GM21619 (cell line): Measurements from ENCODE around the gene RAB3C.

ENCODE experiments used
- ATAC-seq: cut with Tn5 transposase; IDR thresholded peaks from one replicate; pipeline ENCODE4 v1.9.1; 2021; ENCODE audit not compliant: unreplicated experiment

The RAB3C gene

DNA sequence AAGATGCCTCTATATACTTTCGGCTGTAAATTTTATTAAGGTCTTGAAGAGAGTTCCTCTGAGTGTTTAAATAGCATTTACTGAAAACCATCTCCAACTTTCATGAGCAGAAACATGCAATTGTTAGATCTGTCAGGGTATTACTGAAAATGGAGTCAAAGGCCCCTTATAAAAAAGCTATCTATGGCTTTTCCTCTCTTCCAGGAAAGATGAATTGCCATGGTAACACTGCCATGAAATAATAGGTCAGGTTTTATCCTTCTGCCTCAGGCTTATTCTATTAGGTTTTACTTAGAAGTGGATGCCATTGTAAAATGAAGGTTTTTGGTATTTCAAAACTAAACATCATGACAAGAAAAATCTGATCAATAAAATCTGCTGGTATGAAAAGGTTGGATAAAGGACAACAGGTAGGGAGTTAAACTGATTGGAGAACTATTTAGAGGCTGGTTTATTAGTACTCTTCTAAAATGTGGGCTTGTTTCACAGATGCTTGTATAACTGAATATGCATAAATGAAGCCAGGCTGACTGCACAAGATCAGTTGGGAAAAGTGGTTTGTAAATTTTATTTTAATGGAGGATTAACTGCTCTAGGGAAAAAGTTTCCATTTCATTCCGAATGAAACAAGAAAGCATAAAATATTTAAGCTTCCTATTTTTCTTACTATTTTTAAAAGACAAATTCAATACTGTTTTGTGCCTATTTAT, 135.5 kb downstream of the RAB3C start:
- ATAC-seq = no peak

DNA sequence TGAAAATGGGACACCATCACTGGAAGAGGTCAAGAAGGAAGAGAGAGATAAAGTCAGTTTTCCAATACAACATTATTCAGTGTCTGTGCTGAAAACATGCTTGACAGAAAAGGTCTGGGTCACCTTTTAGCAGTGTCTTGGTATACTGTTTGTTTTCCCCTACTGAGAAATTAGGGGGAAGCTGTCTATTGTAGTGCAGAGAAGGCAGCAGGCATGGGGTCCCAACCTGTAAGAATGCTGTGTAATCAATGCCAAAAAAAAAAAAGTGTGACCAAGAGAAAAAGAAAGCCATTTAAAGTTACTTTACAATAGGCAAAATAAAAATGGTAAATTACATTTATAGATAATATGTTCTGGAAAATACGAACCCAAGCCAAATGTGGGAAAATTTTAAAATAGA, 139.3 kb downstream of the RAB3C start:
- no peak for ATAC-seq

DNA sequence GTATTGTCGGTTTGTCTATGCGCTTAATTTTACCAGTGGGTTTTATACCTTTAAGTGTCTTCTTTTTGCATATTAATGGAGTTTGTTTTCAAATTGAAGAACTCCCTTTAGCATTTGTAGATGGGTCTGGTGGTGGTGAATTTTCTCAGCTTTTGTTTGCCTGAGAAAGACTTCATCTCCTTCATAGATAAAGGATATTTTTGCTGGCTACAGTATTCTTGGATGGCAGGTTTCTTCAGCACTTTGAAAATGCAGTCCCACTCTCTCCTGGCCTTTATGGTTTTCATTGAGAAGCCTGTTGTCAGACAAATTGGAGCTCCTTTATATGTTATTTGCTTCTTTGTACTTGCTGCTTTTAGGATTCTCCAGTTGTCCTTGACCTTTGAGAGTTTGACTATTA, 142.1 kb downstream of the RAB3C start:
- ATAC-seq = no peak

DNA sequence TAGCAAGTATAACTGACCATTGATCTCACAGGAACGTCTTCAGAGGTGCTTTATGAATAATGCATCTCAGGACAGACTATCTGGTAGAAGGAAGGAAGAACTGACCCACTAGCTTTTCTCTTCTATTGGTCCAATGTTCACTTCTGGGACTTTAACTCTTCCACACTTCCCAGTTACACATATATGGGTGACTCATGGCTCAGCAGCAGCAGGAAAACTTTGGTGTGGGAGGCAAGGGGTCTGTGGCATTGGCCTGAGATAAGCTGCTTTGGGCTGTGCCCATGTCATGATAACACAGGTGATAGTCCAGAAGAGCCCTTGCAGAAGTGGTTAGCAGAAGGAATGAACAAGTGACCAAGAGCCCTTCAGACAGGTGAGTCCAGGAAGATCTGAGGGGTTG, 148.8 kb downstream of the RAB3C start:
- ATAC-seq = no peak

GRCh38 chr5:58735637-58736036, 152.8 kb downstream of the RAB3C start:
- no peak for ATAC-seq

DNA sequence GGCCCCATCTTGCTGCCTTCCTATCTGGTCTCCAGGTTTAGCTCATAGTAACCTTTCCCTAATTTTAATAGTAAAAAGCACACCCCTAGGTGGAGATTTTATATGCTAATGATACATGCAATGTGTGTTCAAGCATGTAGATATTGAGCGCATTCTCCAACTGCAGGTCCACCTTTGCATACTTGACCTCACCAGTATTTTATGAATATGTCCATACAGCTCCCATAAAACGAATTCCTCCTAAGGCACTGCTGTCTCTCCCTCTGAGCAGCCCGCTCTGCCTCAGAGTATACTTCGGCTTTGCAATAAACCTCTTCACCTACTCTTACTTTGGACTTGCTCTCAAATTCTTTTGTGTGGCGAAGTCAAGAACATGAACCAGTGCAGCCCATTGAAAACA, 153.3 kb downstream of the RAB3C start:
- no peak for ATAC-seq

- ATAC-seq = no peak
Observed at GRCh38 chr5:58737671-58738070, 154.8 kb downstream of the RAB3C start.

- no peak for ATAC-seq
Observed at GRCh38 chr5:58738336-58738735, 155.5 kb downstream of the RAB3C start.

GRCh38 chr5:58739051-58739450, 156.2 kb downstream of the RAB3C start:
- ATAC-seq = no peak

DNA sequence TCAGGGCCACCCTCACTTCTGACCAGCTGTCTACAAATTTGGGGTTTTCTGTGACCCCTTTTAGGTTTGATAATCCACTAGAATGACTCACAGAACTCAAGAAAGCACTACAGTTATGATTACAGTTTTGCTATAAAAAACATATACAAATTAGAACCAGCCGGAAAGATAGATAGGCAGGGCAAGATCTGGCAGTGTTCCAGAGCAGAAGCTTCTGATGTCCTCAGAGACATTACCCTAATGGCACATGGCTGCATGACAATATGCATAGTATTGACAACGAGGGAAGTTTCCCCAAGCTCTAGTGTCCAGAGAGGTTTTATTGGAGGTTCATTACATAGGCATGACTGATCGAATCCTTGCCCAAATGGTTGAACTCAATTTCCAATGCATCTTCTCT, 158.1 kb downstream of the RAB3C start:
- ATAC-seq = no peak

GRCh38 chr5:58745350-58745749, 162.5 kb downstream of the RAB3C start:
- ATAC-seq = no peak

GRCh38 chr5:58746321-58746720, 163.4 kb downstream of the RAB3C start:
- ATAC-seq = no peak

DNA sequence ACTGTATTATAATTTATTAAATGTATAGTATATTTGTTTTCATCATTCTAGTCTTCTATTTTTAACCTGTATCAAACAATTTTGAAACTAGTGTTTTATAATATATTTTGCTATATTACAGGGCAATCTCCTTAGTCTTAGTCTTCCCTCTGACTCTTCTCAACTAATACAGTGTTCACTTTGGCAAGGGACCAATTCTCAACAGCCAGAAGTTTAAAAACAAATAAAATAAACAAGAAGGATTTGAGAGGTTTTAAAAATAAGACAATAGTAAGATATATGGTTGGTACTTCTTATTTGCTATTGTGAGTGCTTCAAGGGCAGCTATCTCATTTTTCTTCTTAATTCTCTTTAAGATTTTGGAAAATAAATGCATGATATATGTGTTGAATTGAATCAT, 167.2 kb downstream of the RAB3C start:
- no peak for ATAC-seq

DNA sequence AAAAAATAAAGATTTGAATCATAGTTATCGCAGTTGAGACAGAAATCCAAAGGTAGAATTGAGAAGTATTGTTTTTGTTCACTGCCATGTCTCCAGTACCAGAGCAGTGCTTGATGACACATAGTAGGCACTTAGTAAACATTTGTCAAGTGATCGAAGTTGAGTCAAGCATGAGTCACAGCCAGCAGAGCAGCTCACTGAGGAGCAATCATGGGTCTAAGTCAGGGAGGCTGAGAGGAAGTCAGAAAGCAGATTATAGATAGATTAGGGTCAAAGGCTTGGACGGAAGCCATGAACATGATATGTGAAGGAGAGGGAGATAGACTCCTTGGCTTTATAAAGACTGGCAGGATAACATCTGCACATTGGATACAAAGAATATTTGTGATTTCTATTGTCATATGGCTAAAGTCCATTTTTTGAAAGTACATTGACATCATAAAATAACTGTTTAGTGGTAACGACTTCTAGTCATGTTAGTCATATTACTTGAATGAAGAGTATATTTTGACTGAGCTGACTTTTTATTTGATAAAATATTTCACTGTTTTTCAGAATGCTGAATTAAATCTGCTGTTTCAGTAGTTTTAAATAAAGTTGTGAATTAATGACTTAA, 168.5 kb downstream of the RAB3C start:
- ATAC-seq = no peak

DNA sequence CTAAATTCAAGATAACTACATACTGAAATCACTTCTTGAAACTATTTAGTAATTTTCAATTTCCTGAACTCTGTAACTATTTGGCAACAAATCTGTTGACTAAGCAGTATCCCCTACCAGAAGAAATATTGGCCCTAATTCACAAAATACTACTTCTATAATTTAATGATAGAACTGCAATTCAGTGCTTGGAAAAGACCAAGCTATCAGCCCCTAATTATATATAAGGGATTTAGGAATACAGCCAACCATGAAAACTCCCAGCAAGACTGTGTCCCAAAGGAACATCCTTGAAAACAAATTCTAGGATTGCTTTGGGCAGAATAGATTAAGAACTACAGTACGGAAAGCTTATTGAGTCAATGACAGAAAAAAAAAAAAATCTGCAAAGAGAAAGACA, 169.2 kb downstream of the RAB3C start:
- ATAC-seq = no peak

DNA sequence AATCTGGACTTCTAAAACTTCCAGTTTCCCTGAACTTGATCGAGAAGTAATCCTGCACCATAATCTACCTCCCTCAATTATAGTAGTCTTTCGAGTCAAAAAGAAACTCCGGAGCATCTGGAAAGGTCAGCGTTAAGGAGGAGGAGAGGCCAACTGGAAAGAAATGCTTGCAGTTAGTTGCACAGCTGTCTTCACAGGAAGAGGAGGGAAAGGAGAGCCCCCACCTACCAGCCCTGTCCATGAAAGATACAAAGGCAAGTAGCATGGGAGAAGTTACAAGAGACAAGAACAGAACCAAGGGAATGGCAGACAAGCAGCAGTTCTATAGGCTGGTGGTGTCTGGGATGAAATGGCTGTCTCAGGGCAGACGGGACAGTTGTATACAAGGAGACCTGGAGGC, 170.6 kb downstream of the RAB3C start:
- ATAC-seq = no peak

DNA sequence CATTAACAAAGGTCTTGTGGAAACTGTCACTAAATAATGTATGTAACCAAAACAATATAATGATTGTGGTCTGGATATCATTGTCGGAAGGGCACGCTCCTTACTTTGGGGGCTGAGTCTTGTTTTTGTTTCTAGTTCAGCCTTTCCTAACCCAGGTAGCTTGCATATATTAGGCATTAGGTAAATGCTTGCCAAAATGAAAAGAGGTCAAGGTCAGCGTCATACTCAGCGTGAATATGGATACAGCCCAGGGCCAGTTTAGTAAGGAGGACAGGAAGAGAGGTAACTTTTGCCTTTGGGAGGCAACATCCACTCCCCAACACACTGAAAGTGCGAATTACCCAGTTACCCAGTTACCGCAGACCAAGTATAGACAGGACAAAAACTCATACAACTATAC, 171.4 kb downstream of the RAB3C start:
- ATAC-seq = no peak

DNA sequence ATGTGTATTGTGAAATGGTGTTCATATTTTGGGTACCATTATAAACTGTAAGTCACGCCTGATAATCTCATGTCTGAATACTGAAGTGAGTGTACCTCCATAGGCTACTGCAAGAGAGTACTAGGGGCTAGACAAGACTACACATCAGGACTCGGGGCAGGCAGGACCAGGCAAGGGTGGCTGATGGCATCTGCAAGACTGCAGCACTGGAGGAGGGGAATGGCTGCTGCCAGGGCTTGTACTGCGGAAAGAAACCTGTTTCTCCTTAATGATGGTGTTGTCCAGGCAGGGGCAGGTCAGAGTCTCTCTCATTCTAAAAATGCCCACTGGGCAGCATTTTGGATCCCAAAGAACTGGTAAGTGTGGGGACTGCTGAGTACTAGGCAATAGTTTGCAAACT, 172.5 kb downstream of the RAB3C start:
- no peak for ATAC-seq

DNA sequence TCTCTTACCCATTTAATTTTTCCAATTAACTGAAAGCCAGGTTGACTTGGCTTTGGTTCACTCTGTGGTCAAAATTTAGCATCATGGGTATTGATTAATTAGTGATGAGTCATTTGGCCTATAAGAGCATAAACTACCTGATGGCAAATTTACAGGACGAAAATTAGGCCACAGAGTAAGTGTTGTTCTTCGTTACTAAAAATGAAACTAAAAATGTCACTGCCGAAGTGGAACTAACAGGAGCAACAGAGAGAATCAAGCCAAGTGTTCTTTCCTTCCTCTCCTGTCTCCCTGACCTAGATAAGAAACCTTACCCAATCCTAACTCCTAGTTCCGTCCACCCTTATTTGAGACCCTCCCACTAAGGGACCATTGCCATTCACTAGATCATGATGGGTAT, 176.9 kb downstream of the RAB3C start:
- ATAC-seq = peak; percentile 88

DNA sequence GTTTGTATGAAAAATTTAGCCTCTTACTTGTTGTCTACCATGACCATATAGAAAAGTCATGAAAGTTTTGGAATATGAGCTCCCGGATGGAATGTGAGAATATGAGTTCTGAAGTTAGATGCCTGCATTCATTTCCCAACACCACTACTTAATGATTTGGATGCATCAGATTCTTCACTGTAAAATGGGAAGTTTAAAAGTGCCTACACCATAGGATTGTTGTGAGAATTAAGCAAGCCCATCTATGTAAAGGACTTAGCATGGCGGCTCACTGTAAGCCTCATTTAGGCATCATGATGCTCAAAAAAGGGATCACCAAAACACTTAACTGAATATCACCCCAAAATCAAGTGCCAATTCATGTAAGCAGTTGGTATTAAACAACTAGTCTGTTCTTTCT, 177.3 kb downstream of the RAB3C start:
- no peak for ATAC-seq

DNA sequence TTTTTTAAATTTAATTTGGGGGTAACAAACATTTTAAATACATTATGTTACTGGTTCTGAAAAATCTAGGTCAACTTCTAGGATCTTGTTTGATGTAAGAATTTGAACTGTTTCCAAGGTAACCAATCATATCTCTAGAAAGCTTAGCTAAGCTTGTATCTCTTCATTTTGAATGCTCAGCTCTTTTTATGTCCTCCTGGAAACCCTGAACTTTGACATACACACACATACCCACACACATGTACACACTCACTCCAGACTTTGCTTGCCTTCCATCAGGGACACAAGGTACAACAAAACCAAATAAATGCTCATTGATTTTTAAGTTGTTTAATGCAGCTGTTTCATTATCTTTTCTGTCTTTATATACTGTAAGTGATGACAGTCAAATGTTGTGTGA, 178.5 kb downstream of the RAB3C start:
- ATAC-seq = no peak

- no peak for ATAC-seq
Observed at GRCh38 chr5:58763390-58763789, 180.5 kb downstream of the RAB3C start.

DNA sequence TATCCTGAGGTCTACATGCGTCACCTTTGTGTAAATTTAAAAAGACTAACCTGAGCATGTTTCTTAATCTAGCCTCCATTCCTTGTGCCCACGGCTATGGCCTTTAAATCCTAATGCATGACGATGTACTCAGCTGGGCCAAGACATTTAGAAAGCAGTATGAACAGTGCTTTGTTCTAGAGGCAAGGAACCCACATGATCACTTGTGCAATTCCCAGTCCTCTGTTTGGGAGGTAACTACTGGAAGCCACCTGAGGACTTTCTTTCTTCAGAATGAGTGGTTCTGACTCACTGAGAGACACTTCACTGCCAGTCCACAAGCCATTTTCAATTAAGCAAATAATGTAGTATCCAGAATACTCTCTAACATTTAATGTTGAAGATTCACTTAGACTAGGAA, 181.3 kb downstream of the RAB3C start:
- no peak for ATAC-seq
